Stimulated activated naive B cell treated with anti-CD40 and anti-IgM and Interleukin-4, amounts not matched to agents 10 μg/mL and 1 μg/mL and 100 μg/mL, for 72 hours (primary cell): ENCODE measurements around the gene CDH13.
"Not testable (repeated sequence)": the region's sequence is repeated elsewhere in the genome, so short reads cannot be mapped to it uniquely, and the experiment has no call there.

Experiments
- ATAC-seq, 2 donors: fragments of 150-1000 bp; cut with Tn5 transposase; replicated peaks; 2 replicates each; pipeline ENCODE4 v1.10.0; 2021; ENCODE audit warnings: moderate library complexity in 1 of 2
- DNase-seq: peaks from one replicate; pipeline ENCODE4 v3.0.0; 2021
- H3K27ac Mint-ChIP-seq: one replicate; pipeline ENCODE4 v1.8.0; 2022; ENCODE audit warnings: mild to moderate bottlenecking, mixed read lengths
- H3K27me3 Mint-ChIP-seq, 2 donors: one replicate each; pipeline ENCODE4 v1.8.0; 2022; ENCODE audit warnings: mixed read lengths in 2 of 2
- H3K36me3 Mint-ChIP-seq, 2 donors: one replicate each; pipeline ENCODE4 v1.8.0; 2022; ENCODE audit warnings: mixed read lengths in 2 of 2, mild to moderate bottlenecking in 1 of 2
- H3K4me1 Mint-ChIP-seq, 2 donors: one replicate each; pipeline ENCODE4 v1.8.0; 2022; ENCODE audit warnings: mixed read lengths in 2 of 2, mild to moderate bottlenecking in 1 of 2
- H3K4me3 Mint-ChIP-seq, 2 donors: one replicate each; pipeline ENCODE4 v1.8.0; 2022; ENCODE audit warnings: mild to moderate bottlenecking in 2 of 2, mixed read lengths in 2 of 2, moderate library complexity in 1 of 2
- H3K9me3 Mint-ChIP-seq, 2 donors: one replicate each; pipeline ENCODE4 v1.8.0; 2022; ENCODE audit warnings: mixed read lengths in 2 of 2, mild to moderate bottlenecking in 1 of 2

CDH13 gene

GRCh38 chr16:82895843-82896242 lies 269.1 kb downstream of the CDH13 start:
- Mint-ChIP-seq H3K36me3 (no peaks in the 10 kb centered on the region), H3K9me3 (no peaks in the 10 kb centered on the region), H3K27me3 (no peaks in the 10 kb centered on the region), H3K27ac (no peak overlapping the region), H3K4me1 (no peaks in the 10 kb centered on the region), H3K4me3 (no peak overlapping the region)
- ATAC-seq = no peak
- DNase-seq = no peak

GRCh38 chr16:82899006-82899405 lies 272.2 kb downstream of the CDH13 start:
- no peaks in the 10 kb centered on the region for H3K36me3 Mint-ChIP-seq
- H3K9me3 Mint-ChIP-seq = peaks cover 0 to 3% of the 10 kb centered on the region in 2 donors
- H3K27me3 Mint-ChIP-seq = no peaks in the 10 kb centered on the region
- DNase-seq (no peak), ATAC-seq (no peak)
- no peak overlapping the region for H3K4me3 Mint-ChIP-seq
- no peak overlapping the region for H3K27ac Mint-ChIP-seq
- no peaks in the 10 kb centered on the region for H3K4me1 Mint-ChIP-seq

DNA sequence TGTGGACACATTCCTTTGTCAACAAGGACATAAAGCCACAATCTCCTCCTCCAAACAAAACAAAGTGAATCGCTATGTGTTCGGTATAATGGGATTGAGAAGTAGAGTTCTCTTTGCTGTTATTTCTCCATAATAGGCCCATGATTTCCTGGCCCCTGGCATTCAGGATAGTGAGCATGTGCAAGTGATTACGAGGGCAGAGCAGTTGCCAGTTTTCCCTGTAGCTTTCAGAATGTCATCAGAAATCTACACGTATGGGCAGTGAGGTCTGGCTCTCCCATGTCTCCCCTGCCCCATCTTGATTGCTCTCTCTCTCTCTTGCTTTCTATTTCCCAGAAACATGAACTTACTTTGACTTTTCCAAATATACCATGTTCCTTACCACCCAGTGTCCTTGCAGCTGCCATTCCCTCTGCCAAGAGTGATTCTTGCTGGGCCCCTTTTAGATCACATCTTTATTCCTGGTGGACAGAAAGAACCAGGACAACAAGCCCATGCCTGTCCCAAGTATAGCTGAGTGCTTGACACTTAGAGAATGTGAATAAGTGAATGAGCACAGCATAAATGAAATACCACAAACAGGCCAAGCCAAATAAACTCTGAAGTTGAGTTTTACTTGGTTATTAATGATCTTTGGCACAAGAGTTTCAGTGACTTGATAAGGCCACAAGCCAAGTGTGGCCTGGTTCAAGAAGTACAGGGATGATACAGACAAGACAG lies 273.1 kb downstream of the CDH13 start:
- Mint-ChIP-seq H3K36me3 (no peaks in the 10 kb centered on the region), H3K27me3 (no peaks in the 10 kb centered on the region), H3K9me3 (peaks cover 0 to 3% of the 10 kb centered on the region in 2 donors), H3K27ac (no peak overlapping the region), H3K4me1 (no peaks in the 10 kb centered on the region), H3K4me3 (no peak overlapping the region)
- no peak for DNase-seq
- no peak for ATAC-seq

GRCh38 chr16:82900559-82900958 lies 273.8 kb downstream of the CDH13 start:
- Mint-ChIP-seq H3K4me1 (no peaks in the 10 kb centered on the region), H3K9me3 (peaks cover 0 to 3% of the 10 kb centered on the region in 2 donors), H3K4me3 (no peak overlapping the region), H3K27ac (no peak overlapping the region), H3K36me3 (no peaks in the 10 kb centered on the region), H3K27me3 (no peaks in the 10 kb centered on the region)
- no peak for DNase-seq
- ATAC-seq = no peak

DNA sequence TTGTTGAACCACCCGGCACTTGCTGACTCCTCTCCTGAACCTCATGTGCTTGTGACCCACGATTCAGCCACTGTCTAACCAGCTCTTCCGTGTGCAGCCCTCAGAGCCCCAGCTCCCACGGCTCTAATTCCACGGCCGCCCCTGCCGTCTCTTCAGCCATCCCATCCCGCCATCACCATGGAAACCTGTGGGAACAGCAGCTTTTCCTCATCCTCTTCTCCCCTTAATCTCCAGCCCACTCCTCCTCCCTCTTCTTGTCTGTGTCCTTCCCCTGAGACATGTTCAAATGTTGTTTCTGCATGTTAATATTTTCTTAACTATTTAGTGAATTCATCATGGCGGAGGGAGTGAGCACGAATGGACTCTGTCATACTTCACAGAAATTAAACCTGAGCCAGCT lies 285.2 kb downstream of the CDH13 start:
- peaks cover 2 to 3% of the 10 kb centered on the region in 2 donors for H3K27me3 Mint-ChIP-seq
- no peak overlapping the region for H3K27ac Mint-ChIP-seq
- DNase-seq = no peak
- peaks cover 0 to 5% of the 10 kb centered on the region in 2 donors for H3K9me3 Mint-ChIP-seq
- H3K4me3 Mint-ChIP-seq = no peak overlapping the region
- no peaks in the 10 kb centered on the region for H3K4me1 Mint-ChIP-seq
- no peaks in the 10 kb centered on the region for H3K36me3 Mint-ChIP-seq
- no peak for ATAC-seq

DNA sequence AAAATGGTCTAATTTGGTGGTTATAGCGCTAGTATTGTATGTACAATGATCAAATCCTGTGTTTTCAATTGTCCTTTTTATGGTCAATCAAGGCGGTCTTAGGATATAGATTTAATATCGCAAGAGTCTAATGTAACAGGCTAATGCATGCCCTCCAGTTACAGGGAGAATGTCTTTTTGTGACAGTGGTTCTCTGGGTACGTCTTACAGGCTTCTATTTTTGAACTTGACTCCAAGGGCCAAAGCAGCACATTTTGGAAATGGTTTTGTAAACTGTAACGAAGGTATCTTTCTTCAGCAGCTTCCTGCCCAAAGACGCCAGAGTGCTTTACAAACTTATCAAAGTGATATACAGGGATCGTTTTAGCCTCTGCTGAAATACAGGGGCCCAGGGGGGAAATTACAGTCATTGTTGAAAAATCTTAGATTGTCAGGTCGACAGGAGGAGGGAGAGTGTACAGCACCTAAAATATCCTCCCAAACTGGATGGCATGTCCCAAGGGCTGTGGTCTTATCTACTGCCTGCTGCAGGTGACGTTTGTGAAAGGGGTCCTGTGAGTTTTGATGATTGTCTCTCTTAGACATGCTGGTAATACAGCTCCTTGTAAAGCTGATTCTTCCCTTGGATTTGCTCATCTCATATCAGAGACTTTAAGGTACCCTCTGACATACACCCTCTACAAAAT lies 288.5 kb downstream of the CDH13 start:
- DNase-seq (no peak), ATAC-seq (no peak)
- no peak overlapping the region for H3K27ac Mint-ChIP-seq
- no peaks in the 10 kb centered on the region for H3K4me1 Mint-ChIP-seq
- no peak overlapping the region for H3K4me3 Mint-ChIP-seq
- peaks cover 8 to 13% of the 10 kb centered on the region in 2 donors for H3K27me3 Mint-ChIP-seq
- peaks cover 2 to 5% of the 10 kb centered on the region in 2 donors for H3K9me3 Mint-ChIP-seq
- no peaks in the 10 kb centered on the region for H3K36me3 Mint-ChIP-seq

DNA sequence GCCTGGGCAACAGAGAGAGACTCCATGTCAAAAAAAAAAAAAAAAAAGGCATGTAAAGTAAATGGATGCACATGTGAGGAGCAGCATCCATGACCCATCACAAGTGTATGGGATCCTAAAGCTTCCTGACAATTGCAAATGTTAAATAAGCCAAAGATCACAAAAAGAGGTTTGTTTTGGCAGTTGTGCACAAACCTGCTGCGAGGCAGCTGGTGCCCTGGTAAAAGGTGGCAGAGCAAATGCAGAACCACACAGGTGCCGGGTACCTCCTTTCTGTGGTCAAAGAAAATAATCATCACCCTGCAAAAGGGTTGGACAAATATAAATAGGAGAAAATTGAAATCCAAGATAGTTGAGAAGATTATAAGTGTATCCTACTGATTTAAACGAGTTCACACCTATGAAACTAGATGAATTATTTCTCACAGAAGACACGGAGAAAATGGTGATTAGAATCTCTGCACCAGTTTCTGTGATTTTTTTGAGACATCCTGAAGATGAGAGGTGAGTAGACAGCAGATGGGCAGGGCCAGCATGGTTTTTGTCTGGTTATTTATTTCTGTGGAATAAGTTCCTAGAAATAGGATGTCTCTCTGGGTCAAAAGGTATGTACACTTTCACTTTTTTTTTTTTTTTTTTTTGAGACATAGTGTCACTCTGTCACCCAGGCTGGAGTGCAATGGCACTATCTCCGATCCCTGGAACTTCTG lies 291.3 kb downstream of the CDH13 start:
- Mint-ChIP-seq H3K36me3 (no peaks in the 10 kb centered on the region), H3K9me3 (peaks cover 3 to 6% of the 10 kb centered on the region in 2 donors), H3K27me3 (peaks cover 11 to 14% of the 10 kb centered on the region in 2 donors), H3K27ac (no peak overlapping the region), H3K4me1 (no peaks in the 10 kb centered on the region), H3K4me3 (no peak overlapping the region)
- ATAC-seq (no peak), DNase-seq (no peak)

- Mint-ChIP-seq H3K36me3 (no peaks in the 10 kb centered on the region), H3K27me3 (peaks cover 8 to 20% of the 10 kb centered on the region in 2 donors), H3K27ac (no peak overlapping the region), H3K4me3 (no peak overlapping the region), H3K4me1 (no peaks in the 10 kb centered on the region), H3K9me3 (peaks cover 3 to 7% of the 10 kb centered on the region in 2 donors)
- DNase-seq (no peak), ATAC-seq (no peak)
These were observed 297.5 kb downstream of the CDH13 start for GRCh38 chr16:82924075-82924854.

DNA sequence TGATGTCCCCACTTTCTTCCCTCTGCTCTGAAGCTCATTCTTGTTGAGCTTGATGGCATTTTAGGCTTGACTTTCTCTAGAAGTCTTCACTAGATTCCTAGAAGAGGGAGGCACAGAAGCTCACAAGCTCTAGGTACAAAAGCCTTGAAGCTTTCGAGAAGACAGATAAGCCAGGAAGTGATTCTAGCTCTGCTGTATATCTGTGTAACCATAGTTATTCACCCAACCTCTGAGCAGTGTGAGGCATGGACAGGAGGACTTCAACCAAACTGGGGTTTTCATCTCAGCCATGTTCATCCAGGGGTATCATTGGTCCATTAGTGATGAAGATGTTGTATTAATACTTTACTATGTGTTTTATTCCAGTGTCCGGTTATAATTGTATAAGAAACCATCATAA lies 299.7 kb downstream of the CDH13 start:
- DNase-seq (no peak), ATAC-seq (no peak)
- peaks cover 8 to 15% of the 10 kb centered on the region in 2 donors for H3K27me3 Mint-ChIP-seq
- no peaks in the 10 kb centered on the region for H3K4me1 Mint-ChIP-seq
- no peak overlapping the region for H3K27ac Mint-ChIP-seq
- H3K4me3 Mint-ChIP-seq = no peak overlapping the region
- peaks cover 0 to 5% of the 10 kb centered on the region in 2 donors for H3K9me3 Mint-ChIP-seq
- H3K36me3 Mint-ChIP-seq = no peaks in the 10 kb centered on the region

DNA sequence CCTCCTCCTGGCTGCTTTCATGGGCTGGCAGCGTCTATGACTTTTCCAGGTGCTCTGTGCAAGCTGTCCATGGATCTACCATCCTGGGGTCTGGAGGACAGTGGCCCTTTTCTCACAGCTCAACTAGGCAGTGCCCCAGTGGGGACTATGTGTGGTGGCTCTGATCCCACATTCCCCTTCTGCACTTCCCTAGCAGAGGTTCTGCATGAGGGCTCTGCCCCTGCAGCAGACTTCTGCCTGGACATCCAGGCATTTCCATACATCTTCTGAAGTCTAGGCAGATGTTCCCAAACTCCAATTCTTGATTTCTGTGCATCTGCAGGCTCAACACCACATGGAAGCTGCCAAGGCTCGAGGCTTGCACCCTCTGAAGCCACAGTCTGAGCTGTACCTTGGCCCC lies 307.2 kb downstream of the CDH13 start:
- not testable (repeated sequence) for DNase-seq, ATAC-seq, H3K4me1 Mint-ChIP-seq, H3K27ac Mint-ChIP-seq, H3K36me3 Mint-ChIP-seq, H3K27me3 Mint-ChIP-seq, H3K4me3 Mint-ChIP-seq
- H3K9me3 Mint-ChIP-seq = peaks cover 18 to 19% of the 10 kb centered on the region in 2 donors

DNA sequence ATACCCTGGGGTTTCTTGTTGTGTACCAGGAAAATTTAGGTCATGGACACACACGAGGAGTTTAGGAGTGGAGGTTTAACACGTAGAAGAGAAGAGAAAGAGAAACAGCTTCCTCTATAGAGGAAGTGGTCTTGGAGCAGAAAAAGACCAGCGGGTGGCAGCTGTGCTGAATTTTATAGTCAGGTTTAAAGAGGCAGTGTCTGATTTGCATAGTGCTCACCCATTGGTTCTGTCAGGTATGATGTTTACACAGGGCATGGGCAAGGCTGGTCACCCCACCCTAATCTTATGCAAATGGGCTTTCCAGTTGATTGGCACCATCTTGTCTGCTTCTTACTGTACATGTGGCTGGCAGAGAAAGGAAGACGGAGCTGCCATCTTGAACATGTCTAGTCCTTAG lies 309.0 kb downstream of the CDH13 start:
- H3K36me3 Mint-ChIP-seq = peaks cover 0 to 5% of the 10 kb centered on the region in 2 donors
- no peaks in the 10 kb centered on the region for H3K4me1 Mint-ChIP-seq
- peaks cover 0 to 7% of the 10 kb centered on the region in 2 donors for H3K27me3 Mint-ChIP-seq
- H3K27ac Mint-ChIP-seq = no peak overlapping the region
- peak in 1 of 2 donors; percentile 56 for ATAC-seq
- no peak overlapping the region for H3K4me3 Mint-ChIP-seq
- peaks cover 18 to 19% of the 10 kb centered on the region in 2 donors for H3K9me3 Mint-ChIP-seq
- DNase-seq = no peak

GRCh38 chr16:82936941-82937551 lies 310.3 kb downstream of the CDH13 start:
- Mint-ChIP-seq H3K4me1 (no peaks in the 10 kb centered on the region), H3K27ac (no peak overlapping the region), H3K36me3 (peaks cover 0 to 5% of the 10 kb centered on the region in 2 donors), H3K9me3 (peaks cover 17 to 18% of the 10 kb centered on the region in 2 donors), H3K27me3 (peaks cover 0 to 7% of the 10 kb centered on the region in 2 donors), H3K4me3 (no peak overlapping the region)
- ATAC-seq (no peak), DNase-seq (no peak)

DNA sequence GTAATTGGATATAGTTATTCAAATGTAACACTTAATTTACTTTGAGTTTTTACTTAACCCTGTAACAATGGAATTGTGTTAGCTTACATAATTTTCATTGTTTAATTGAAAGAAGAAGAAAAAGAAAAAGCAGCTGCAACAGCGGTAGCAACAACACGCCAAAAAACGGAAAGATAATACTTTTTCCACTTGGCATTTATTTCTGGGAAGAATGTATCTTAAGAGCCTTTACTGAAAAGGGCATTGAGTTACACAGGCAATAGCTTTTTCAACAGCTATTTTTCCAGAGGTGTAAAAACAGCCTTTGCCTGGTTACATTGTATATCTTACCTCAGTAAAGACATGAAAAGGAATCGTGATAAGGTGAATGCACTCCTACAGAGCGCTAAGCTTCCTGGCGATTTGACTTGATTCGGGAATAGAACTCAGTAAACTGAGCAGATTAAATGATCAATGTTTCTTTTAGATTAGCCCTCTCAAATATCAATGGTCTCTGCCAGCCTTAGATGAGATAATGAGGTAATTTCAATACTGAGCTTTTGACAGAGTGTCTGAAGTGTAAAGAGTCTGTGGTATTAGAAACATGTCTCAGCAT lies 311.3 kb downstream of the CDH13 start:
- no peak overlapping the region for H3K4me3 Mint-ChIP-seq
- H3K27ac Mint-ChIP-seq = no peak overlapping the region
- ATAC-seq (no peak), DNase-seq (no peak)
- H3K36me3 Mint-ChIP-seq = peaks cover 0 to 5% of the 10 kb centered on the region in 2 donors
- H3K27me3 Mint-ChIP-seq = peaks cover 0 to 7% of the 10 kb centered on the region in 2 donors
- H3K4me1 Mint-ChIP-seq = no peaks in the 10 kb centered on the region
- peaks cover 15 to 16% of the 10 kb centered on the region in 2 donors for H3K9me3 Mint-ChIP-seq
